Dermis microvascular lymphatic vessel endothelial cell (primary cell): ENCODE data around the gene LYPLA2. TPM values are rescaled to one million over a fixed set of nuclear protein-coding genes. Genes with fewer than 3 reads are reported as not detected.

Experiments
- DNase-seq, 2 donors: peaks; one replicate each; pipeline versions ENCODE4 v3.0.0 to v3.0.0-alpha.2; 2010; ENCODE audit warnings: low read depth in 2 of 2
- total RNA-seq: library from RNA; depleted of rRNA; stranded (reverse); fragments of >200 nt; gene quantifications from 2 replicates; pipeline ENCODE4 v1.2.1, GENCODE V29; 2014

The LYPLA2 gene
- 113 and 153 TPM in 2 replicates for total RNA-seq

DNA sequence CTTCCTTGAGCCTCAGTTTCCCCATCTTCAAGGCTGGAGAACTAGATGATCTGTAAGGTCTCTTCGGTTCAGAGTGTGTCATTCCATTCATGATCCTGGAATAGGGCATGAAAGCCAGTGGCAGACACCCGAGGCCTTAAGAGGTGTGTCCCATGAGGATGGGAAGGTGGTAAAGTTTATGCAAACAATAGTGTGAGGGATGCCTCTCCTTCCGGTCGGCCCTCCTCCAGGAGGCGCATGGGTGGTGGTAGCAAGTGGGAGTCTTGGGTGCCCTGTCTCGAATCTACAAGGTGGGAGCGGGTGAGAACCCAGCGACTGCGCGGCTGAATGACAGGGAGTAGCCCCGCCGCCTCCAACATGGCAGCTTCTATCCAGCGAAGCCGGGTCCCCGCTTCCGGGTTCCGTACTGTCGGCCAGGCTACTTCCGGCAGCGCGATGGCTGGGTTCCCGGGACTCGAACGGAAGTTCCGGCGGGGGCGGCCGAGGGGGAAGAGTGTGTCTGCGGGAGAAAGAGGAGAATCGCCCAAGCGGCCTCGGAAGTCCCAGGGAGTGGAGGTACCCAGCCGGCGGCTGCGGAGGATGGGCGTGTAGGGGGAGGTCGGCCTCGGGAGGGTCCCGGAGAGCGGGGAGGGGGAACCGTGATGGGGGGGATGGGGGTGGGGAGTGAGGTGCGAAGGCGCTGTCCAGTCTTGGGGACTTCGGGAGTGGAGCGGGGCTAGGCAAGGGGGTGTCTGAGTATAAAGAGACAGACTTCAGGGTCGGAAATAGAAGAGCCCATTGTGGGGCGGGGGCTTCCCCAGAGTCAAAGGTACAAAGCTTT lies at the start of gene LYPLA2:
Gene LYPLA2, plus strand, starts transcription at position 450 of the 820 bp plus-strand sequence. CDS start 1,538 bp downstream, outside the sequence.
- DNase-seq, result peak; percentile 73 to 92

DNA sequence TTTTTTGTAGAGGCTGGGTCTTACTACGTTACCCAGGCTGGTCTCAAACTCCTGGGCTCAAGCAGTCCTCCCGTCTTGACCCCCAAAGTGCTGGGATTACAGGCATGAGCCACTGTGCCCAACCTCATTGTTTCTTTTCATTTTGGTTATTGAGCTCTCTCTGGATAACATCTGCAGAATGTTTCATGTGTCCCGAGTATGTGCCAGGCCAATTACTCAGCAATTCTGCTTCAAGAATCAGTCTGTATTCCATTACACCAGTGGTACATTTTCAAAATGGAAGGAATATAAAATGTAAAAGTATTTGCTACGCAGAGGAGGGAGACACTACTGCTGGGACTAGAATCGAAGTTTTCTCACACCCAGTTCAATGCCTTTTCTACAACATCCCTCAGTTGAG lies 49.3 kb upstream of the LYPLA2 start:
- DNase-seq, result no peak

DNA sequence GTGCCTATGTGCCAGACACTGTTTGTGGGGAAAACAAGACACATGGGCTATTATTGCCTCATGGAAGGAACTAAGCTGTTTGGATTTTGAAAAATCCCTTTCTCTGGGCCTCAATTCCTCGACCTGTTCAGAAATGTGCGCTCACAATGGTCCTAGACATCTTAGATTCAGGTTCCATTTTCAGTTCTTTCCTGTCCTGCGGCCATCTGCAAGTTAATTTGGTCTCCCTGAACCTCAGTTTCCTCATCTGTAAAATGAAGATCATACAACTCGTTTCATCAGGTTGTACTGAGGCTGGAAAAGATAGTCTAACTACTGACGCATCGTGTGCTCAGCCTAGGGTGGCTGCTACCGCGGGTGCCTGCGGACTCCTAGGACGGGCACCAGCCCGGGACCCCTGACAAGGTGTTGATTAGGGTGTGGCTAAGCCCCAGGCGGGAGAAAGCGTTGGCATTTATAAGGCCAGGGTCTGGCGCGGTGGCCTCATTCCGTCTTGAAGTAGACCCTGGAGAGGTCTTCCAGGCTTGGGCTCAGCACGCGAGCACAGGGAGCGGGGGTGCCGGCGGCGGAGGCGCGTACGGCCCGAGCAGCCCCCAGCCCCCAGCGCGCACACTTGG lies 48.2 kb upstream of the LYPLA2 start:
- DNase-seq, result no peak

DNA sequence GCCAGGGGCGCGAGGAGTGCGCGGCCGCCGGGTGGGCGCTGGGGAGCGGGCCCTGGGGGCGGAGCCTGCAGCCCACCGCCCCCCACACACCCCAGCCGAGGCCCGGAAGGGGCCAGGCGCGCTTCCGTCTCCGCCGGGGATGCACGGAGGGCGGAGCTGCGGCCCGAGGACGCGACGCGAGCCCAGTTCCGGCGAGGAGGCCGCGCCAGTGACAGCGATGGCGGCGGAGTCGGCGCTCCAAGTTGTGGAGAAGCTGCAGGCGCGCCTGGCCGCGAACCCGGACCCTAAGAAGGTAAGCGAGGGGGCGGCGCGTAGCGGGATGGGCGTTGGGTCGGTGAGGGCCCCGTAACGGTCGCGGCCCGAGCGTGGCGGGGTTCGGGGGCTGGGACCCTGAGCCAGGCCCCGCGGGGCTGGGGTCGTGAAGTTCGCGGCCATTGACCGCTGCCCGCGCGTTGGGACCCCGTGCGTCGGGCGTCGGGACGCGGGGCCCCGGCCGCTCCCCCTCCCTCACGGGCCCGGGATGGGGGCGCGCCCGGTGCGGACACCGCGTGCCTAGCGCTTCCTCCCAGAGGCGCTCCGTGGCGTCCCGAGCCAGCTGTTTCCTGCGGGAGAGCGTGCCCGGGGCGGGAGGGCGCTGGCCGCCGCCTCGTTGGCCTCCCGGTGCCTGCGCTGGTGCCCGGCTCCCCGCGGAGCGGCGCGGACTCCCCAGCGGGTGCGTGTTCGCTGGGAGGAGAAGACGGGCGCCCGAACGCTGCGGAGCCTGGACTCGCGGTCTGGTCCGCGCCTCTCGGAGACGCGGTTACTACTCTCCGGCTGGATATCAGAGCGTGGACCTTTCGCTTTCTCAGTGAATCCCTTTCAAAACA lies 47.4 kb upstream of the LYPLA2 start, which contains the start of gene ELOA:
Gene ELOA, plus strand, starts transcription at position 185 of the 866 bp plus-strand sequence. Its CDS starts 33 bp downstream, at position 218.
- peak in 1 of 2 donors; percentile 64 for DNase-seq

DNA sequence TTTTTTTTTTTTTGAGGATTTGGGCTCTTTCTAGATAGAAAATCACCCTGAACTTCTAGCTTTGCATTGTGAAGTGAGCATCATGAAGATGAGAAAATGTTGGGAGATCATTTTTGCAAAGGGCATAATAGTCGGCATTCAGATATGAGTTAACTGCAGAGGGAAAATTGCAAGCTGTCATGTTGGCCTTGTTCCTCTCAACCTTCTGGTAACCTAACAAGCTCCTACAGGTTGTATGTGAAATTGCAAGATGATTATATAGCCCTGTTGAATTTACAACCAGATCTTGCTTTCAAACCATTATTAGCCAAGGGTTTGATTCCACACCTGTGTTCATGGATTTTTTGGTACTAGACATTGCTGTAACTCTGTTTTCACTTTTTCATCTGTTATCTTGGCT lies 45.4 kb upstream of the LYPLA2 start:
- peak in 1 of 2 donors; percentile 52 for DNase-seq

DNA sequence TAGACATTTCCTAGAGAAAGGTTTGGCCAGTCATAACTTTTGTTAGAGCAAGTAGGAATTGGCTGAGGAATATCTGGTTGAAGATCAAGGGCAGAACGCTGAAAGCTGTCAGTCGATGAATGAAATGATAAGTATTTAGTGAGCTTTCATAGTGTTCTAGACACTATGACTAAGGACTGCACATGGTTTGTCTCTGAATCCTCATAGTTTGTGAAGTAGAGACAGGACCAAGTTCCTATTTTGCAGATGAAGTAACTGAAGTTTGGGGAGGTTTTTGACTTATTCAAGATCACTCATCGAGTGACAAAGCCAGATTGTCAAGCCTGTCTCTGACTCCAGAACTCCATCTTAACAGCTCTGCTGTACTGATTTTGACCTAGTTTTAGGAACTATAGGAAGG lies 42.9 kb upstream of the LYPLA2 start:
- no peak for DNase-seq

DNA sequence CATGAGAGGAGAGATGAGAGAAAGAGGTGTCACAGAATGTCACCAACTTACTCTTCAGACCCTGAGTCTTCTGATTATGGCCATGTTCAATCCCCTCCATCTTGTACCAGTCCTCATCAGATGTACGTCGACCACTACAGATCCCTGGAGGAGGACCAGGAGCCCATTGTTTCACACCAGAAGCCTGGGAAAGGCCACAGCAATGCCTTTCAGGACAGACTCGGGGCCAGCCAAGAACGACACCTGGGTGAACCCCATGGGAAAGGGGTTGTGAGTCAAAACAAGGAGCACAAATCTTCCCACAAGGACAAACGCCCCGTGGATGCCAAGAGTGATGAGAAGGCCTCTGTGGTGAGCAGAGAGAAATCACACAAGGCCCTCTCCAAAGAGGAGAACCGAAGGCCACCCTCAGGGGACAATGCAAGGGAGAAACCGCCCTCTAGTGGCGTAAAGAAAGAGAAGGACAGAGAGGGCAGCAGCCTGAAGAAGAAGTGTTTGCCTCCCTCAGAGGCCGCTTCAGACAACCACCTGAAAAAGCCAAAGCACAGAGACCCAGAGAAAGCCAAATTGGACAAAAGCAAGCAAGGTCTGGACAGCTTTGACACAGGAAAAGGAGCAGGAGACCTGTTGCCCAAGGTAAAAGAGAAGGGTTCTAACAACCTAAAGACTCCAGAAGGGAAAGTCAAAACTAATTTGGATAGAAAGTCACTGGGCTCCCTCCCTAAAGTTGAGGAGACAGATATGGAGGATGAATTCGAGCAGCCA lies 39.7 kb upstream of the LYPLA2 start:
- peak in 1 of 2 donors; percentile 55 for DNase-seq

DNA sequence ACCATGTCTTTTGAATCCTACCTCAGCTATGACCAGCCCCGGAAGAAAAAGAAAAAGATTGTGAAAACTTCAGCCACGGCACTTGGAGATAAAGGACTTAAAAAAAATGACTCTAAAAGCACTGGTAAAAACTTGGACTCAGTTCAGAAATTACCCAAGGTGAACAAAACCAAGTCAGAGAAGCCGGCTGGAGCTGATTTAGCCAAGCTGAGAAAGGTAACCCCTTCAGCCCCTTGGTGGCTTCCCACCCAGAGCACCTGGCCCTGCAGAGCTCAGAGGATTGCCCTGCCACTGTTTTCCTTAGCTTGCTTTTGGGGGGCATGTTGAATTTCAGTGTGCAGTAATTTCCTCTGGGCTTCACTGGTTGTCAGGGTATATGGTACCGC lies 39.1 kb upstream of the LYPLA2 start:
- DNase-seq, result no peak

DNA sequence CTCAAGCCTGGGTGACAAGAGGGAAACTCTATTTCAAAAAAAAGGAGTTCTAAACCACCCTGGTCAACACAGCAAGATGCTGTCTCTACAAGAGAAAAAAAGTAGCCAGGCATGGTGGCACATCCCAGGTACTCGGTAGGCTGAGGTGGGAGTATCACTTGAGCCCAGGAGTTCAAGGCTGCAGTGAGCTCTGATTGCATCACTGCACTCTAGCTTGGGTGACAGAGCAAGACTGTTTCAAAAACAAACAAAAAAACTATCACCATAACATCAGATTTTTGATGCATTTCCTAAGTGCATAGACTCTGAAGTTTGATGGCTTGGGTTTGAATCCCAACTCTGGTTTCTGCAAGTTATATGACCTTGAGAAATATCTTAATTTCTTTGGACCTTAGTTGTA lies 38.0 kb upstream of the LYPLA2 start:
- no peak for DNase-seq

DNA sequence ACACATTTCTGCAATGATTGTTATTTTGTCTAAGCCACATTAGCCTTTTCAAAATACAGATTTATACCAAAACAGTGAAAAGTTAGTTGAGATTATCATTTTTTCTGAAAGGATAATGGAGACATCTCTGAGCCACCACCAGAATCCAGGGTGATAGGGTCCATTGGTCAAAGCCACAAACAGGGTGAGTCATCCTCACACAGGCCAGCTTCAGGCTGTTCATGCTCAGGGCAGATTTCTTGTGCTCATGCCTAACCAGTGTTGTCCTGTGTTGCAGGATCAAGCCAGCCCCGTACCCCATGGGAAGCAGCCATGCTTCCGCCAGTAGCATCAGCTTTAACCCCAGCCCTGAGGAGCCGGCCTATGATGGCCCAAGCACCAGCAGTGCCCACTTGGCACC lies 34.3 kb upstream of the LYPLA2 start:
- DNase-seq, result no peak

DNA sequence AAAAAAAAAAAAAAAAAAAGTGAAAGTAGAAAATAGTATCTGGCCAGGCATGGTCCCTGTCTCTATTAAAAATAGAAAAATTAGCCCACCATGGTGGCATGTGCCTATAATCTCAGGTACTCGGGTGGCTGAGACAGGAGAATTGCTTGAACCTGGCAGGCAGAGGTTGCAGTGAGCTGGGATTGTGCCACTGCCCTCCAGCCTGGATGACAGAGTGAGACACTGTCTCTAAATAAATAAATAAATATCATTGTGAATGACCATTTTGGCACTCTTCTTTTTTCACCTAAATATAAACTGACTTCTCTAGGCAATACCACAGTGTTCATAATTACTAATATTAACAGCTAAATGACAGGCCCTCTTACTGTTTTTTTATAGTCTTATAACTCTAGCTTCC lies 33.1 kb upstream of the LYPLA2 start:
- DNase-seq, result no peak

DNA sequence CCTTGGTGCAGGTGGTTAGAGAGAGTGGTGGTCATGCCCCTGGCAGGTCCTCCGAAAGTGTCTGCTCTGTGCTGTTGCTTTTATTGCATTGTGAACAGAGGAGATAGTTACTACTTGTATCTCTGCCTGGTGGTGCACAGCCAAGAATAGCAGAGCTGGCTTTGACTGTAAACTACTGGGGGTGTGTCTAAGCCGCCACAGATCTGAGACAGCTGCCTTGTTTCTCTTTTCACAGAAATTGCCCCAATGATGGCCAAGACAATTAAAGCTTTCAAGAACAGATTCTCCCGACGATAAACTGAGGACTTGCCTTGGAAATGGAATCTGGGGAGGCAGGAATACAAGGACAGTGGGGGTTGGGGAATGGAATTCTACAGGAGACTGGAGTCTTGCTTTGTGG lies 31.7 kb upstream of the LYPLA2 start:
- no peak for DNase-seq

DNA sequence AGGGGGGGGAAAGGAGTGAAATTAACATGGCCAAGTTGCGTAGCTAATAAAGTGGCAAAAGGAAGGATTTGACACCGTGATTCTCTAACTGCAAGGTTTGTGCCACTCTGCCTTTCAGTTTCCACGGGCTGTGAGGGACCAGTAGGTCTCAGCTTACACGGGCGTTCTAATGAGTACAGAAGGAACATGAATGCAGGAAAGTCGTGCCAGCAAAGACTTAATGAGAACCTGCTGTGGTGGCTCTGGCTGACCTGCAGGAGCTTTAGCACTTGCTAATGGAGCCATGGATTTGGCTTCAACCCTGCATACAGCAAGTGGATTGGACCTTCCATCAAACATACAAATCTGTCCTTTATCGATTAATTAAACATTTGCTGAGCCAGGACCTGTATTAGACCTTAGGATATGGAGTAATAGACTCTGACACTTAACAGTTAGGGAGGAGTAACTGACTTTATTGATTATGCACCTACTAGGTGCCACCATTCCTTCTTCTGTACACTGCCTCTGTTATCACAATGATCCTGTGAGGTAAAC lies 27.8 kb upstream of the LYPLA2 start:
- DNase-seq, result no peak

DNA sequence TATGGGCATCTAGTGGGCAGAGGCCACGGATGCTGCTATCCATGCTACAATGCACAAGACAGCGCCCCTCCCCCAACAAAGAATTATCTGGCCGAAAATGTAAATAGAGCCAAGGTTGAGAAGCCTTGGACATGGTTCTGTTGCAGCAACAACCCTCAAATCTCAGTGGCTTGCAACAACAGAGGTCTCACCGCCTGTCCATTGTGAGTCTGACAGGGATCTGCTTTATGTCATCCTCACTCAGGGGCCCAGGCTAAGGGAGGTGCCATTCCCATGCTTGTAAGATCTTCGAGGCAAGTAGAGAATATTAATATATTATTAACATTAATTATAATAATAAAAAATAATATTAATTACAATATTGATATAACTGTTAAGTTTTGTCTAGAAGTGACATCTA lies 22.2 kb upstream of the LYPLA2 start:
- no peak for DNase-seq

DNA sequence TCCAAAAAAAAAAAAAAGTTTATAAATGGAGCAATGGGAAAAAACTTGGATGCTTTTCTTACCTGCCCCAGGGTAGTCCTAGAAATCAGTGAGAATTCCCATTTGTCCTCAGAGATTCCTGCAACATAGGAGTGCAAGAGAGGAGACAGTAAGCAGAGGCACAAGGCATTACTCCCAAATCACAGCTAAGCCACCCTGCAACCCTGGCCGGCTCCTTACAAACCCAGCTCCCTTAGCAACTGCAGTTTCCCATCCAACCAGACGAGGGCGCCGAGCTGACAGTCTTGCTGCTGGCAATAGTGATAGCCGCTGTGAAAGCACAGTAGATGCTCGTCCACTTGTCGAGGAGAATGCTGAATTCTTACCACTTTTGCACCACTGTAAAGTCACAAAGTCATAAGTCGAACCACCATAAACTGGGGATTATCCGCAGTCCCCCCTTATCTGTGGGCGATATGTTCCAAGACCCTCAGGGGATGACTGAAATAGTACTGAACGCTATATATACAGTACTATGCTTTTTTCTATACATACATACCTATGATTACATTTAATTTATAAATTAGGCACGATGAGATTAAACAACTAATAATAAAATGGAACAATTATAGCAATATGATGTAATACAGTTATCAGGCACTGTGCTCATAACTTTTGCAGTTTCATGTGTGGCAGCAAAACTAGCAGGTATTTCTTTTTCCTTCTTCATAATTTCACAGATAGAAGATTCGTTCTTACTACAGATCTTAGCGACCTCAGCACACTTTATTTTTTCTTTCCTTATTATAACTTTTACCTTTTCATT lies 18.7 kb upstream of the LYPLA2 start:
- peak; percentile 60 to 83 for DNase-seq

DNA sequence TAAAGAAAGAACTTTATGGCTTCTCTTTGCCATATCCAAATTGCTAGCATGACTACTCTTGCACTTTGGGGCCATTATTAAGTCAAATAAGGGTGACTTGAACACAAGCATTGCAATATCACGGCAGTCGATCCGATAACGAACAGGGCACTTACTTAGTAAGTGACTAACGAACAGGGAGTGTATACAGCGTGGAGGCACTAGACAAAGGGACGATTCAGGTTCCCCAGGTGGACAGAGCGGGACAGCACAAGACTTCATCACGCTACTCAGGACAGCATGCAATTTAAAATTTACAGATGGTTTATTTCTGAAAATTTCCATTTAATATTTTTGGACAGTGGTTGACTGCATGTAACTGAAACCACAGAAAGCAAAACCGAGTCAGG lies 18.1 kb upstream of the LYPLA2 start:
- no peak for DNase-seq

DNA sequence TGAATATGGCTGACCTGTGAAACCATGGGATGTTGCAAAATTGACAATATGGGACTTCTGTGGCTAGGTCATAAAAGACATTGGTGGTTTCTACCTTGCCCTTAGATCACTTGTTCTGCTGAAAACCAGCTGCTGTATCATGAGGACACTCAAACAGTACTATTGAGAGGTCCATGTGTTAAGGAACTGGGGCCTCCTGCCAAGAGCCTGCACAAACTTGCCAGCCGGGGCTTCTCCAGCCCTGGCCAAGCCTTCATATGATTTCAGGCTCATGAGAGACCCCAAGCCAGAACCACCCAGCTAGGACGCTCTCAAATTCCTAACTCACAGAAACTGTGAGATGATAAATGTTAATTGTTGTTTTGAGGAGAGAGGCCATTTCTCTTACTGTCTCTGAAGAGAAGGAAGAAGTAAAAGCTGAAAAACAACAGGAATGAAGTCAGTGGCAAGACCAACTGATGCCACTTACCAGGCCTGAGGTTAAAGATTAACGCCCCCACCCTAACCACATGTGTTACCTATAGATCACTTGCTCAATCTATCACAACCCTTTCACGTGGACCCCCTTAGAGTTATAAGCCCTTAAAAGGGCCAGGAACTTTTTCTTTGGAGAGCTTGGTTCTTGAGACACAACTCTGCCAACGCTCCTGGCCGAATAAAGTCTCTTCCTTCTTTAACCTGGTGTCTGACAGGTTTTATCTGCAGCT lies 16.6 kb upstream of the LYPLA2 start:
- DNase-seq, result no peak

DNA sequence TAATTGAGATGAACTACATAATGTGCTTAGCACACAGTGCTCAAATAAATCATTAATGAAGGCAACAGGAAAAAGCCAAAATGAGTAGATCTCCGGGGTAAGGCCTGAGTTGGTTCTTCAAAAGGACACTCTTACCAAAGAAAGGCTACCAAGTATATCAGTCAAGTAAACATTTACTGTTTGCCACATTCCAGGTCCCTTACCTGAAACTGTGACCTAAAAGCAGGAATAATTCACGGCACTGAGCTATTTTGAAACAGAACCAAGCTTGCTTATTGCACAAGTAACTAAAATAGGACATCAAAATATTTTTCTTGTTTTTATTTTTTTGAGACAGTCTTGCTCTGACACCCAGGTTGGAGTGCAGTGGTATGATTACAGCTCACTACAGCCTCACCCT lies 14.7 kb upstream of the LYPLA2 start:
- no peak for DNase-seq

DNA sequence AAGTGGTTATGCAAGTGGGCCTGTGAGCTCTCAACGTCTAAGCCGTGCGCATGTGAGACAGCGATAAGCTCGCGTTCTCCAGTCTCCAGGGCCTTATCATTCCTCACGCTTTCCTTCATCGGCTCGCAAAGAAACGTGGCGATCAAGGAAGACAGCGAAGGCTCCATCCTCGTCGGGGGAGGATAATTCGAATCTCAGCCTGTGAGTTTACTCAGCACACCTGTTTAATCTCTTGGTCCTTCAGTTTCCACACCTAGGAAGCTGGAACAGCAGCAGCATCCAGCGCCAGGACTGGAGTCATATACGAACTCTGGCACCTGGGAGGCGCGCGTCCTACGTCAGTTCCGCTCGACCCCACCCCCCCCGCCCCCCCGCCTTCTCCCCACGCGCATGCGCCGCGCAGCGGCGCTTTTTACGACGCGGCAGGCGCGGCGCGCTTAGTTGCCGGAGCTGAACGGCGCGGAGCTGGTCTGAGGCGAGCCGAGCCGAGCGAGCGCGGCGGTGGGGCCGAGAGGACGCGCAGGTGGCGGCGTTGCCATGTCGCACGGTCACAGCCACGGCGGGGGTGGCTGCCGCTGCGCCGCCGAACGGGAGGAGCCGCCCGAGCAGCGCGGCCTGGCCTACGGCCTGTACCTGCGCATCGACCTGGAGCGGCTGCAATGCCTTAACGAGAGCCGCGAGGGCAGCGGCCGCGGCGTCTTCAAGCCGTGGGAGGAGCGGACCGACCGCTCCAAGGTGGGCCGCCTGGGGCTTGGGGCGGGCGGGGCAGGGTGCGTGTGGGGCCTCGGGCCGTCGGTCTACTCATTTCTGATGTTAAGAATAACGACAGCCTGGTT lies 12.7 kb upstream of the LYPLA2 start, which contains the start of gene PITHD1:
Gene PITHD1, plus strand, starts transcription at position 440 of the 836 bp plus-strand sequence. Its CDS starts 98 bp downstream, at position 538.
- peak; percentile 64 to 87 for DNase-seq
